Activated CD8-positive, alpha-beta memory T cell treated with anti-CD3 and anti-CD28 coated beads for 36 hours (primary cell): ENCODE measurements around the gene TMEM51. TPM values are rescaled to one million over a fixed set of nuclear protein-coding genes. Genes with fewer than 3 reads are reported as not detected.

ENCODE experiments used
- CTCF ChIA-PET: fragments of 350-600 bp; sonication (Branson Sonifier 250); formaldehyde crosslinking; loops from one replicate; lab custom pipeline; 2021; ENCODE audit warnings: antibody characterized with exemption; lab: Charles Lee
- POLR2A ChIA-PET: fragments of 350-600 bp; sonication (Branson Sonifier 250); formaldehyde crosslinking; loops from one replicate; lab custom pipeline; 2021; ENCODE audit warnings: antibody characterized with exemption; lab: Charles Lee
- total RNA-seq, 2 experiments: library from RNA; stranded (reverse); gene quantifications; one replicate each; pipeline ENCODE4 v1.2.3, GENCODE V29; 2021

Gene TMEM51
- total RNA-seq, 2 experiments from 2014 or later, result not detected

DNA sequence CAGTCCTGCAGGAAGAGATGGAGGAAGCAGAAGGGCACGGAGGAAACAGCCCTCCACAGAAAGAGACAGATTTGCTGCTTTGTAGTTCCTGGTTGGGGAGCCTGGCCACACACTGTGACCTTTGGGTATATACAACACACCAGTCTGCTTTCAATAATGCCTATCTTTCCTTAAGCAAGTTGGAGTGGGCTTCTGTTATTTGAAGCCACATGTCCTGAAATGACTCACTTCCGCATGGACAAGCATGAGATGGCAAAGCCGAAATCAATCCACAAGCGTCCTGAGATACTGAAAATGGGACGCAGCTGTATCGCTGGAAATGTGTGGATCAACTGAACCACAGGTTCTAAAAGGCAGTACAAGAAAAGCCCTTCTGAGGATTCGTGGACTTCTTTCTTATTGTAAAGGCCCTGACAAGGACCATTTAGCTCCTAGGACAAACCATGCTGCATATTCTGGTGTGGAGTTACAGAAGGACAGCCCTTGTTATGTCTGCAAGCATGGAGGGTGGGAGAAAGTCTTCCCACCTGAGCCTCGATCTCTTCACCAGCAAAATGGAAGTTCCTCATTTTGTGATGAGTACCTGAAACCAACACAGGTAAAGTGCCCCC lies 70.8 kb downstream of the TMEM51 start:
- ChIA-PET CTCF (no interaction called here), POLR2A (no interaction called here)

DNA sequence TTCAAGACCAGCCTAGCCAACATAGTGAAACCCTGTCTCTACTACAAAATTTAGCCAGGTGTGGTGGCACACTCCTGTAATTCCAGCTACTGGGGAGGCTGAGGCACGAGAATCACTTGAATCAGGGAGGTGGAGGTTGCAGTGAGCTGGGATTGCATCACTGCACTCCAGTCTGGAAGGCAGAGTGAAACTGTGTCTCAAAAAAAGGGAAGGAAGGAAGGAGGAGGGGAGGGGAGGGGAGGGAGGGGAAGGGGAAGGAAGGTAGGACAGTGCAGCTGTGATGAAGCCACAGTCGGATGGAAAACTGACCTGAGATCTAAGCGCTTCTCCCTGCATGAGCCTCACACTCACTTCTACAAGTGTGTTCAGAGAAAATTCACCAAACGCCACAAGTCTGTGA lies 71.4 kb downstream of the TMEM51 start:
- CTCF ChIA-PET, result no interaction called here
- POLR2A ChIA-PET, result no interaction called here

DNA sequence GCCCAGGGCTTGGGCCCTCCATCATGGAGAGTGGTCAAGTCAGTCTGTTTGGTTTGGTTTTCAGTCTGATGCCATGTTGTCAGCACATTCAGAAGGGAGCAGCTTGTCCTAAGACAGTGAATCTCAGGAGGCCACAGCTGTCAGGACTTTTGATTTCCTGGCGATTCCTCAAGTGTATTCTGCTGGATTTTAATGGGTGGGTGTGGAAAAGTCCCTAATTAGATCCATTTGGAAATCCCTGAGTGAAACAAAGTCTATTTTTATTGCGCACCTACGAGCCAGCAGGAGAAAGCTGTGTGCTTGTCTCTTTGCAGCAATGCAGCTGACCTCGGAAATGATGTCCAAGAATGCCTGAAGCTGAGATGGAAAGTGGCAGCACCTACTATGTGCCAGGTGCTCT lies 71.9 kb downstream of the TMEM51 start:
- CTCF ChIA-PET, result no interaction called here
- POLR2A ChIA-PET, result no interaction called here

DNA sequence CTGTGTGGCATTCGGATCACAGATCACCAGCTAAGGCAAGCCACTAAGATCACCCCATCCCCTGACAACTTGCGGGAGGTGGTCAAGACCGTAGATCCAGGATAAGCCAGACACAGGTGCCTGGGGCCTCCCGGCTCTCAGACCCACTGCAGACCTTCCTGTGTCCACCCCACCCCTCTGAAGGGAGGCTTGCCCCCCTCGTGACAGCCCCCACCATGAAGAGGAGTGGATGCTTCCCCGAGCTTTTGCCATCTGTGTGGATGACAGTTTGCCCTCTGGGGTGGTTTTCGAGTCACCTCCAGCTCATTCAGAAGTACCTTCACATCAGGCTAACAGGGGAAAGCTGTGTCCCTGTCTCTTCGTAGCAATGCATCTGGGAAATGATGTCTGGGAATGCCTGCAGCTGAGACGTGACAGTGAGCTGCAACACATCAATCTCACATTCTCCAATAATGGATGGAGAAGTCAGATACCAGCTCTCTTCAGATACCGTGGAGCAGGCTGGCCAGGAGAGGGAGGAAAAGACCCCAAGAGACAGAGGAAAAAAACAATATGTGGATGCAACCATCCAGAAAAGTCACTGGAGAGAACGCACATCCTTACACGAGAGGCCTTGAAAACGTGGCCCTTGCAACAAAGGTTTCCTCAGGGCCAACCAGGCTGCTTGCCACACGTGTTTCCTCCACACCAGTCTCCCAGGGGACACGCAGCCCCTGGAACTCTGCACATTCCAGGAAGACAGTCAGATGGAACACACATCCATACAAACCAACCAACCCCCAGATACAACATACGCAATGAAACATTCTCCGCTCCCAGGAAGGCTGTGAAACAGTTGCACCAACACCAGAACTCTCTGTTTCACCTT lies 73.1 kb downstream of the TMEM51 start:
- POLR2A ChIA-PET, result no interaction called here
- CTCF ChIA-PET, result no interaction called here

DNA sequence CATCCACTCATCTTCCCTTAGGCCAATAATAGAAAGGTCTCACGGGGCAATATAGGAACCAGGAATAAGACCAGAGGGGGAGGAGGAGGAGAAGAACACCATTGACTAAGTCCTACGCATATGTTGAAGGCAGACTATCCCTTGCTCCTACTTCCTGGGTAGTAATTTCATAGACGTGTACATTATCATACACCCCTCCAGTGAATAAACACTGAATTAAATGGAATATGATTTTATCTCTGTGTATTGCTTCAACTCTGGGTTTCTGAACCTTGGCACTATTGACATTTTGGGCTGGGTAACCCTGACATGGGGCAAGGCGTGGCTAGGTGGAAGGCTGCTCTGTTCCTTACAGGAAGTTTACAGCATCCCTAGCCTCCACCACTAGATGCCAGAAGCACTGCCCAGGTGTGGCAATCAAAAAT lies 76.2 kb downstream of the TMEM51 start:
- ChIA-PET CTCF (no interaction called here), POLR2A (no interaction called here)

DNA sequence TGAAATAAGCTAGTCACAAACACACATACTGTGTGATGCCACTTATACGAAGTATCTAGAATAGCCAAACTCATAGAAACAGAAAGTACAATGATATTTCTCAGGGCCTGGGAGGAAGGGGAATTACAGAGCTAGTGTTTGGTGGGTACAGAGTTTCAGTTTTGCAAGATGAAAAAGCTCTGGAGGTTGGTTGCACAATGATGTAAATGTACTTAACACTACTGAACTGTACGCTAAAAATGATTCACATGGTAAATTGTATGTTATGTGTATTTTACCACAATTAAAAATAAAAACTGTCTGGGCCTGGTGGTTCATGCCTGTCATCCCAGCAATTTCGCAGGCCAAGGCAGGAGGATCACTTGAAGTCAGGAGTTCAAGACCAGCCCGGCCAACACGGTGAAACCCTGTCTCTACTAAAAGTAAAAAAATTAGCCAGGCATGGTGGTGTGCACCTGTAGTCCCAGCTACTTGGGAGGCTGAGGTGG lies 78.2 kb downstream of the TMEM51 start:
- CTCF ChIA-PET, result interaction anchor here (1.0 to 1.6 kb wide), 2 partner anchors 16 to 19 kb away, joined by 3 to 4 read pairs; no protein-coding TSS in a partner anchor
- POLR2A ChIA-PET, result interaction anchor here (0.7 to 1.5 kb wide), 3 partner anchors 15 to 21 kb away, joined by 3 to 8 read pairs (median 3); partner anchors contain the start of gene FHAD1

DNA sequence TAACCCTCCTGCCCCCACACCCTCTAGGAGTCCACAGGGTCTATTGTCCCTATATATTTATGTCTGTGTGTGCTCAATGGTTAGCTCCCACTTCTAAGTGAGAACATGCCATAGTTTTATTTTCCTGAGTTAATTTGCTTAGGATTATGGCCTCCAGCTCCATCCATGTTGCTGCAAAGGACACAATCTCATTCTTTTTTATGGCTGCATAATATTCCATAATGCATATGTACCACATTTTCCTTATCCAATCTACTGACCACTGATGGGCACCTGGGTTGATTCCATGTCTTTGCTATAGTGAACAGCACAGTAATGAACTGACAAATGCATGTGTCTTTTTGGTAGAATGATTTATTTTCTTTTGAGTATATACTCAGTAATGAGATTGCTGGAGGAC lies 80.1 kb downstream of the TMEM51 start:
- CTCF ChIA-PET, result no interaction called here
- POLR2A ChIA-PET, result no interaction called here

DNA sequence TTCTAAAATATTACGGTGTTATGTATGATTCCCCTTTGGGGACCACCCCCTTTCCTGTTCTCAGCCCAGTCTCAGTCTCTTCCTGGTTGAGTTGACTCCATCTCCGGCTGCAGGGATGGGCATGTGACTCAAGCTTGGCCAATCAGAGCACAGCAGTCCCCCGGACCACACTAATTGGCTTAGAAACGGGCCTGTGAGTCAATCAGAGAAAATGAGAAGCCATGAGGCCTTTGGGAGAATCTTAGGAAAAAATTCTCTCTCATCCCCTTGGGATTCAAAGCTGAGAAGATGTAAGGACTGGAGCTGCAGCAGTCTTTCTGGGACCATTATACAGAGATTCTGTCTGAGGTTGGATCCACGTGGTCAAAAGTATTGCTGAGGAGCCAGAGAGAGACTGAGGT lies 82.8 kb downstream of the TMEM51 start:
- POLR2A ChIA-PET, result no interaction called here

DNA sequence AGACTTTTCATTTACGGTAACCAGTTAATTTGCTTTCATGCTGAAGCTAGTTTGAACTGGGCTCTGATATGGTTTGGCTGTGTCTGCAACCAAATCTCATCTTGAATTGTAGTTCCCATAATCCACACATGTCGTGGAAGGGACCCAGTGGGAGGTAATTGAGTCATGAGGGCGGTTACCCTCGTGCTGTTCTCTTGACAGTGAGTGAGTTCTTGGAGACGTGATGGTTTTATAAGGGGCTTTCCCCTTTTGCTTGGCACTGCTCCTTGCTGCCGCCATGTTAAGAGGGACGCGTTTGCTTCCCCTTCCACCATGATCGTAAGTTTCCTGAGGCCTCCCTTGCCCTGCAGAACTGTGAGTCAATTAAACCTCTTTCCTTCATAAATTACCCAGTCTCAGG lies 83.2 kb downstream of the TMEM51 start:
- ChIA-PET CTCF (no interaction called here), POLR2A (no interaction called here)

More for the DNA sequence above, 82.8 kb downstream of the TMEM51 start:
- CTCF ChIA-PET, result no interaction called here

DNA sequence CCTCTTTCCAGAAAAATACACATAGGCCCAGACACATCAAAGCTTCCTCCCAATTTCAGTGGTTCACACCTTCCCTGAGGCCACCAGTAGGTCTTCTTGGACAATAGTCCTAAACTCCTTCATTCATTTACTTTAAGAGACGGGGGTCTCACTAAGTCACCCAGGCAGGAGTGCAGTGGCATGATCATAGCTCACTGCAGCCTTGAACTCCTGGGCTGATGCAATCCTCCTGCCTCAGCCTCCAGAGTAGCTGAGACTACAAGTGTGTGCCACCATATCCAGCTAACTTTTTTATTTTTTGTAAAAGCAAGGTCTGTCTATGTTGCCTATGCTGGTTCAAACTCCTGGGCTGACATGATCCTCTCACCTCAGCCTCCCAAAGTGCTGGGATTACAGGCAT lies 85.2 kb downstream of the TMEM51 start:
- POLR2A ChIA-PET, result no interaction called here
- CTCF ChIA-PET, result no interaction called here

DNA sequence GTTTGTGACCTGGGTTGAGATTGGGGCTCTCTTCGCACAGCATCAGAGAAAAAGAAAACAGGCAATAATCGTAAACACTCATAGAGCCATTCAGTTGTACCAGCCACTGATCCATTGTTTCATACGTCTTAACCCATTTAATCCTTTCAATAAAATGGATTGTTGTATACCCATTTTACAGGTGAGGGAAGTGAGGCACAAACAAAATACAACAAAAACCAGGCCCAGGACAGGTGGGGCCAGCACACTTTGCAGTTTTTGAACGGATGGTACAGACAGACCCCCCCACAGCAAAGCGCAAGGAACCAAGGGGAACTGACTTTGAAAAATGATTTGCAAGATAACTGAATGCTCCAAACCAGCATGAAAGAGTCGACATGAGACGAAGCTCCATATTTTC lies 89.2 kb downstream of the TMEM51 start:
- CTCF ChIA-PET, result no interaction called here

DNA sequence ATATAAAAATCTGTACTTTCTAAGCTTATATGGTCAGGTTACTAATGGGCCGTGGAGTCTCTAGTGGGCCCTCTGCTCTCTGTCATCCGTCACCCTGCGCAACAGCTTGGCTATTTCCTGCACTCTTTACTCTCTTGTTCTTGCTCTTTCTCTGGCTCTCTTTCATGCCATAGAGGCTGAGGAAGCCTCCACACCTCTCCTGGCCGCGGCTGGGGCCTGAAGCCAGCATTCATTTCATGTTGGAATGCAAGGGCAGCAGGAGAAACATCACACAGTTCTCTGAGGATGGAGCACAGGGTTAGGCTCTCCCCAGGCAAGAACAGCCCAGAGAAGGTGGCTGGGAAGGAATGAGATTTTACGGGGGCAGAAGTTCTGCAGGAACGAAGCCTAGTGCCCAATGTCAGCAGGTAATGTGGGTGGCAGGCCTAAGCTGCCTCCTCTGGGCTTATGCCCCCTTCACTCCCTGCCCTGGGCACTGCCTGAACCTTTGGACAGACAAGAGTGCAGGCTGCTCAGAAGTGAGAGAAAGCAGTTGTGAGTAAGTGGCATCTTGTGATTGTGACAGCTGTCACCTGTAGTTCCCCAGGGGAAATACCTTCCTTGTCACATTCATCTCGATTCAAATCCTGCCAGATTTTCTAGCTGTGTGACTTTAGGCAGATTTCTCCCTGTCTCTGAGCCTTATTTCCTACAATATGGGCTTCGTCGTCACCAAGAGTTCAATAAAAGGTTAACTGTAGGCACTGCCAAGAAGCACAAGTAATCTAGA lies 89.9 kb downstream of the TMEM51 start:
- CTCF ChIA-PET, result no interaction called here
- POLR2A ChIA-PET, result no interaction called here

More for the DNA sequence above, 89.2 kb downstream of the TMEM51 start:
- POLR2A ChIA-PET, result no interaction called here

DNA sequence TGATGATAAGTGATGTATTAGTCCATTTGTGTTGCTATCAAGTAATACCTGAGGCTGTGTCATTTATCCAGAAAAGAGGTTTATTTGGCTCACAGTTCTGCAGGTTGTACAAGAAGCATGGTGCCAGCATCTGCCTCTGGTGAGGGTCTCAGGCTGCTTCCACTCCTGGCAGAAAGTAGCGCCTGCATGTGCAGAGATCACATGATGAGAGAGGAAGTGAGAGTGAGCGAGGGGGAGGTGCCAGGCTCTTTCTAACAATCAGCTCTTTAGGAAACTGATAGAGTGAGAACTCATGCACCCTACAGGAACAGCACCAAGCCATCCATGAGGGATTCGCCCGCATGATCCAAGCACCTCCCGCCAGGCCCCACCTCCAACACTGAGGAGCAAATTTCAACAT lies 91.3 kb downstream of the TMEM51 start:
- ChIA-PET CTCF (no interaction called here), POLR2A (no interaction called here)

DNA sequence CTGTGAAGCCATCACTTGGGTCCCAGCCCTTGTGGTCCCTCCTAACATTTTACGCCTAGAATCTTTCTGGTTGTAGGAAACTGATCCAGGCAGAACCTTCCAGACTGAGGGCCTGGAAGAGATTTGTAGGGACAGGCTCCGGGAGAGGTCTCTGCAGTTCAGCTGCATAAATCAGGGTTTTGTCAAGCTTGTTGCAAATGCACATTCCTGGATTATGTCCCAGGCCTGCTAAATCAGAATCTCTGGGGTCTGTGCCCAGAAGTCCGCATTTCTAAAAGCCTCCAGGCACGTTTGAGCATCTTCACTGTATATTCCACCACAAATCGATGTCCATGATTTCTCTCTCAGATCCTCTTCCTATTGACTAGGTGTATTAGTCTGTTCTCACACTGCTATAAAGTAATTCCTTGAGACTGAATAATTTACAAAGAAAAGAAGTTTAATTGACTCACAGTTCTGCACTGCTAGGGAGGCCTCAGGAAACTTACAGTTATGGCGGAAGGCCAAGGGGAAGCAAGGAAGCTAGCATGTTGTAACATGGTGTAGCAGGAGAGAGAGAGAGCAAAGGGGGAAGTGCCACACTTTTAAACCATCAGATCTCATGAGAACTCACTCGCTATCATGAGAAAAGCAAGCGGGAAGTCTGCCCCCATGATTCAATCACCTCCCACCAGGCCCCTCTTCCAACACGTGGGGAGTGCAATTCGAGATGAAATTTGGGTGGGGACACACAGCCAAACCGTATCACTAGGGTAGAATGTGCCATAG lies 92.2 kb downstream of the TMEM51 start:
- CTCF ChIA-PET, result no interaction called here
- POLR2A ChIA-PET, result no interaction called here

DNA sequence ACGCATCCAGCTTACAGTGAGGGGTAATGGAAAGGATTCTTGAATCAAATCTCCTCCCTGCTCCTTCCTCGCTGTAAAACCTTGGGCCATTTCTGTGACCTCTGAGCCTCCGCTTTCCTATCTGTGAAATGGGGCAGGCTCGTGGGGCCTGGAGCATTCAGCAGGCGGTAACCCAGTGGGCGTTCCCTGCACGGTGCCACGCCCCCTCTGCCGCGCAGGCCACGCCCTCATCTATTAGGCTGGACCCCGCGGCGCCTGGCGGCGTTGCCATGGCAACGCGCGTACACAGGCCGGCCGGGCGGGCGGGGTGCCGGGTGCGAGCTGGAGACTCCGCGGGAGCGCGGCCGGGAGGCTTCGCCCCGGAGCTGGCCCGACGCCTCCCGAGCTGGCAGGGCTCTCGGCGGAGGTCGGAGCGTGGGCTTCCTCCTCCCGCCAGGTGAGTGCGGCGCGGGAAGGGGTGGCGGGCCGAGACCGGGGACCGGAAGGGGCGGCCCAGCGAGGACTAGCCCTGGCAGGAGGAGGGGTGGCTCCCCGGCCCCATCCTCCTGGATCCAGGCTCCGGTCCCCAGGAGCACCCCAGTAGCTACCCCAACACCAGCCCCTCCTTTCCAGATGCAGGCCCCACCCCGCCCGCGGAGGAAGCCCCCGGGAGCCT lies 93.5 kb downstream of the TMEM51 start, which contains the start of gene FHAD1:
Gene FHAD1, plus strand, starts transcription at position 264 of the 655 bp plus-strand sequence. CDS start 4,562 bp downstream, outside the sequence.
- ChIA-PET CTCF (interaction anchor here (1.1 kb wide), 1 partner anchor 16 kb away, joined by 4 read pairs; no protein-coding TSS in a partner anchor), POLR2A (interaction anchor here (0.6 kb wide), 1 partner anchor 15 kb away, joined by 3 read pairs; no protein-coding TSS in a partner anchor)

DNA sequence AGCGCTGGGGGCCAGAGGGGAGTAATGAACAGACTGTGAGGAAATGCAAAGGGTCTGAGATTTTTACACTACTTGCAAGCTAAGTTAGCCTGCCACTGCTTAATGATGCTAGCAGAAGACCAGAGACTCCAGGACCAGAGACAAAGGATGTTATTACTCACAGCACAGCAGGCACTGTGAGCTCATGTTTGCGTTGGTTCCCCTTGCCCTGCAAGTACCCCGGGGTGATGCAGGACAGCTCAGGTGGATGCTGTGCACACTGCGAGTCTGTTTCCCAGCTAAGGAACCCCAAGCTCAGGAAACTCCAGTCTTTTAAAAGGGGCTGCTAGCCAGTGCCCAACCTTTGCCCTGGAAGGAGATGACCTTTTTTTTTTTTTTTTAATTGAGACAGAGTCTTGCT lies 94.7 kb downstream of the TMEM51 start:
- POLR2A ChIA-PET, result no interaction called here
- CTCF ChIA-PET, result interaction anchor here (1.1 kb wide), 1 partner anchor 17 kb away, joined by 4 read pairs; no protein-coding TSS in a partner anchor

DNA sequence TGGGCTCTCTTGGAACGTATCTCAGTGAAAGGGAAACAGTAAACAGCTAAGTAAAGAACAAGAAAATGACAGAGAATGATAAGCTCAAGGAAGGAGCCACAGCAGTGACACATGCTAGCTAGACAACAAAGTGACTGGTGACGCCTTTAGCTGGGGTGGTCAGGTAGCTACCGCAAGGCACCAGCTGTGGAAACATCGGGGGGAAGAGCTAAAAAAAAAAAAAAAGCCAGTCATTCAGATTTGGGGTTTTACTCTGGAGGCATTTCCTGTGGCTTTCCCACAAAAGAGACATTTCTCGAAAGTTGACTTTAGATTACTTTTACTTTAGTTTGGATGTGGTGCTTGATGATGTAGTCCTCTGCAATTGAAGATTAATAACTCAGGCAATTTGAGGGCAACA lies 95.5 kb downstream of the TMEM51 start:
- CTCF ChIA-PET, result interaction anchor here (0.6 kb wide), 1 partner anchor 278 kb away, joined by 3 read pairs; the partner anchor contains the start of gene DNAJC16
- POLR2A ChIA-PET, result interaction anchor here (0.6 to 1.2 kb wide), 5 partner anchors 18 to 184 kb away, joined by 3 to 8 read pairs (median 4); no protein-coding TSS in a partner anchor
